GM23338 (cell line): ENCODE results near the gene PIK3C2G. TPM values are rescaled to one million over a fixed set of nuclear protein-coding genes. Genes with fewer than 3 reads are reported as not detected.
A peak's percentile ranks its signal among the peaks of the same experiment; 100 is the strongest.

ENCODE experiments used
- ATAC-seq: fragments of 200-7000 bp; cut with Tn5 transposase; 3 replicates; pipeline ENCODE4 v1.9.1; 2020
- DNase-seq: peaks from one replicate; pipeline ENCODE4 v3.0.0-alpha.2; 2015; ENCODE audit warnings: low spot score
- H2AFZ ChIP-seq: fragments of 200-600 bp; sonication (generic); 2 replicates; pipeline ENCODE4 v1.8.0; 2016; ENCODE audit warnings: antibody characterized with exemption, mild to moderate bottlenecking, moderate library complexity
- H3F3A ChIP-seq: fragments of 200-600 bp; sonication (generic); replicated peaks from 2 replicates; pipeline ENCODE4 v1.8.0; 2017; ENCODE audit warnings: antibody characterized with exemption, mixed run types, low read depth
- H3K27ac ChIP-seq: fragments of 200-600 bp; sonication (generic); 2 replicates; pipeline ENCODE4 v1.6.1; 2016; ENCODE audit warnings: low read depth
- H3K27me3 ChIP-seq: fragments of 200-600 bp; sonication (generic); 2 replicates; pipeline ENCODE4 v1.8.0; 2016; ENCODE audit warnings: mild to moderate bottlenecking, mixed run types, moderate library complexity; ENCODE audit not compliant: insufficient read depth
- H3K36me3 ChIP-seq: fragments of 200-600 bp; sonication (generic); 2 replicates; pipeline ENCODE4 v1.8.0; 2016; ENCODE audit warnings: mild to moderate bottlenecking; ENCODE audit not compliant: insufficient read depth
- H3K4me1 ChIP-seq: fragments of 200-600 bp; sonication (generic); 2 replicates; pipeline ENCODE4 v1.8.0; 2016; ENCODE audit warnings: mild to moderate bottlenecking, moderate library complexity; ENCODE audit not compliant: insufficient read depth
- H3K4me2 ChIP-seq: fragments of 200-600 bp; sonication (generic); 2 replicates; pipeline ENCODE4 v1.7.1; 2017; ENCODE audit warnings: mixed run types
- H3K4me3 ChIP-seq: fragments of 200-600 bp; sonication (generic); 2 replicates; pipeline ENCODE4 v1.6.1; 2016; ENCODE audit warnings: mixed run types
- H3K79me2 ChIP-seq: fragments of 200-600 bp; sonication (generic); replicated peaks from 2 replicates; pipeline ENCODE4 v1.8.0; 2017; ENCODE audit warnings: mild to moderate bottlenecking; ENCODE audit not compliant: insufficient read depth
- H3K9me2 ChIP-seq: fragments of 200-600 bp; sonication (generic); 2 replicates; pipeline ENCODE4 v1.8.0; 2017; ENCODE audit not compliant: insufficient read depth
- H4K20me1 ChIP-seq: fragments of 200-600 bp; sonication (generic); replicated peaks from 2 replicates; pipeline ENCODE4 v1.8.0; 2017; ENCODE audit warnings: mild to moderate bottlenecking; ENCODE audit not compliant: insufficient read depth
- H3K27ac Mint-ChIP-seq: 2 replicates; pipeline ENCODE4 v1.8.0; 2020; ENCODE audit warnings: inconsistent platforms, mild to moderate bottlenecking, moderate library complexity, mixed read lengths
- H3K27me3 Mint-ChIP-seq: 3 replicates; pipeline ENCODE4 v1.8.0; 2022; ENCODE audit warnings: low read depth, mild to moderate bottlenecking, moderate library complexity, mixed read lengths, inconsistent platforms; ENCODE audit not compliant: insufficient read depth, poor library complexity
- H3K36me3 Mint-ChIP-seq: 3 replicates; pipeline ENCODE4 v1.8.0; 2021; ENCODE audit warnings: low read depth, mild to moderate bottlenecking, inconsistent platforms, moderate library complexity, mixed read lengths
- H3K4me1 Mint-ChIP-seq: 3 replicates; pipeline ENCODE4 v1.8.0; 2020; ENCODE audit warnings: mild to moderate bottlenecking, inconsistent platforms, mixed read lengths
- H3K4me3 Mint-ChIP-seq: 3 replicates; pipeline ENCODE4 v1.8.0; 2021; ENCODE audit warnings: moderate library complexity, mild to moderate bottlenecking, inconsistent platforms, mixed read lengths
- H3K9me3 Mint-ChIP-seq: 3 replicates; pipeline ENCODE4 v1.8.0; 2020; ENCODE audit warnings: moderate library complexity, mild to moderate bottlenecking, inconsistent platforms, mixed read lengths
- CREB1 ChIP-seq: fragments of 250-450 bp; sonication (Bioruptor Pico); IDR thresholded peaks from 2 replicates; pipeline ENCODE4 v1.5.0; 2020; ENCODE audit warnings: low read depth, mild to moderate bottlenecking, moderate library complexity
- CTCF ChIP-seq, 2 experiments: fragments of 200-600 bp in 1 of 2; sonication (generic) in 1 of 2; conservative IDR thresholded peaks; 2 replicates each; pipeline versions ENCODE4 v1.5.1 to v1.6.1; 2016 to 2017; ENCODE audit warnings: antibody characterized with exemption in 2 of 2, low read depth in 2 of 2, mild to moderate bottlenecking in 2 of 2, moderate library complexity in 1 of 2
- ETS1 ChIP-seq: IDR thresholded peaks from 2 replicates; pipeline ENCODE4 v1.6.1; 2016; ENCODE audit warnings: antibody characterized with exemption
- EZH2 ChIP-seq: fragments of 200-600 bp; sonication (generic); IDR thresholded peaks from one replicate; pipeline ENCODE4 v1.8.0; 2017; ENCODE audit warnings: antibody characterized with exemption, mild to moderate bottlenecking, low read depth; ENCODE audit not compliant: unreplicated experiment
- EZH2phosphoT487 ChIP-seq: fragments of 200-600 bp; sonication (generic); IDR thresholded peaks from one replicate; pipeline ENCODE4 v1.8.1; 2018; ENCODE audit warnings: antibody characterized with exemption; ENCODE audit not compliant: unreplicated experiment
- JUNB ChIP-seq: IDR thresholded peaks from one replicate; pipeline ENCODE4 v1.6.1; 2016; ENCODE audit warnings: antibody characterized with exemption; ENCODE audit not compliant: unreplicated experiment
- NANOG ChIP-seq: IDR thresholded peaks from 2 replicates; pipeline ENCODE4 v1.6.1; 2016; ENCODE audit warnings: antibody characterized with exemption, borderline replicate concordance
- POLR2AphosphoS5 ChIP-seq: IDR thresholded peaks from 2 replicates; pipeline ENCODE4 v1.6.1; 2016; ENCODE audit warnings: antibody characterized with exemption, low read depth
- REST ChIP-seq: IDR thresholded peaks from one replicate; pipeline ENCODE4 v1.6.1; 2018; ENCODE audit warnings: antibody characterized with exemption; ENCODE audit not compliant: unreplicated experiment
- STAT1 ChIP-seq: IDR thresholded peaks from one replicate; pipeline ENCODE4 v1.6.1; 2016; ENCODE audit warnings: antibody characterized with exemption; ENCODE audit not compliant: unreplicated experiment
- ZNF114 ChIP-seq: fragments of 250-450 bp; sonication (Bioruptor Pico); IDR thresholded peaks from 2 replicates; pipeline ENCODE4 v1.5.0; 2020; ENCODE audit warnings: mild to moderate bottlenecking, moderate library complexity
- ZNF331 ChIP-seq: fragments of 250-450 bp; sonication (Bioruptor Pico); IDR thresholded peaks from 2 replicates; pipeline ENCODE4 v1.5.0; 2020; ENCODE audit warnings: low read depth, mild to moderate bottlenecking, moderate library complexity
- ZNF462 ChIP-seq: fragments of 250-450 bp; sonication (Bioruptor Pico); IDR thresholded peaks from 2 replicates; pipeline ENCODE4 v1.5.0; 2020; ENCODE audit warnings: mild to moderate bottlenecking, moderate library complexity
- polyA plus RNA-seq: library from polyadenylated mRNA; unstranded; fragments of >200 nt; fragmentation: Nextera tagmentation; extraction: Ambion mirVana; gene quantifications from 2 replicates; pipeline ENCODE4 v1.2.1, GENCODE V29; 2016
- total RNA-seq: library from RNA; depleted of rRNA; stranded (reverse); fragments of >200 nt; shearing (Covaris generic); gene quantifications from 2 replicates; pipeline ENCODE4 v1.2.3, GENCODE V29; 2014

The PIK3C2G gene
- total and polyA plus RNA-seq, 2 experiments from 2014 or later: not detected

- no peaks in the 10 kb centered on the region for H3K27me3 ChIP-seq
- peak overlapping the region; percentile 15; the same call in 1 of the 2 replicates for H2AFZ ChIP-seq
- H3K27ac ChIP-seq: no peak overlapping the region
- TF ChIP-seq REST (no peak), JUNB (no peak), CTCF (conservative IDR thresholded peaks at IDR 0.05; ENCODE audit: low read depth in 2 of 2) (no peak), EZH2 (no peak), ZNF462 (CRISPR knock-in tag) (no peak), ETS1 (no peak), EZH2phosphoT487 (no peak), STAT1 (no peak), CREB1 (CRISPR knock-in tag) (no peak), POLR2AphosphoS5 (no peak), ZNF114 (CRISPR knock-in tag) (no peak), ZNF331 (CRISPR knock-in tag) (no peak), NANOG (no peak)
- H3K4me1 ChIP-seq: no peaks in the 10 kb centered on the region
- H3F3A ChIP-seq: no peaks in the 10 kb centered on the region
- no peaks in the 10 kb centered on the region for H3K79me2 ChIP-seq
- H3K27me3 Mint-ChIP-seq: peaks cover 2% of the 10 kb centered on the region
- no peak for DNase-seq
- 0 out of 3 replicates have a peak, but pooled peaks cover 4% of the 10 kb centered on the region for H3K4me1 Mint-ChIP-seq
- no peaks in the 10 kb centered on the region for H3K36me3 ChIP-seq
- no peaks in the 10 kb centered on the region for H4K20me1 ChIP-seq
- H3K9me3 Mint-ChIP-seq: no peaks in the 10 kb centered on the region
- no peak overlapping the region for H3K4me3 ChIP-seq
- ATAC-seq: no peak
- no peak overlapping the region for H3K4me3 Mint-ChIP-seq
- no peaks in the 10 kb centered on the region for H3K36me3 Mint-ChIP-seq
- no peak overlapping the region for H3K4me2 ChIP-seq
- H3K27ac Mint-ChIP-seq: no peak overlapping the region
- H3K9me2 ChIP-seq: no peaks in the 10 kb centered on the region
These were observed 129.8 kb downstream of the PIK3C2G start for GRCh38 chr12:18391151-18391550.
